Measurements from ENCODE around the gene PINLYP.

DNA sequence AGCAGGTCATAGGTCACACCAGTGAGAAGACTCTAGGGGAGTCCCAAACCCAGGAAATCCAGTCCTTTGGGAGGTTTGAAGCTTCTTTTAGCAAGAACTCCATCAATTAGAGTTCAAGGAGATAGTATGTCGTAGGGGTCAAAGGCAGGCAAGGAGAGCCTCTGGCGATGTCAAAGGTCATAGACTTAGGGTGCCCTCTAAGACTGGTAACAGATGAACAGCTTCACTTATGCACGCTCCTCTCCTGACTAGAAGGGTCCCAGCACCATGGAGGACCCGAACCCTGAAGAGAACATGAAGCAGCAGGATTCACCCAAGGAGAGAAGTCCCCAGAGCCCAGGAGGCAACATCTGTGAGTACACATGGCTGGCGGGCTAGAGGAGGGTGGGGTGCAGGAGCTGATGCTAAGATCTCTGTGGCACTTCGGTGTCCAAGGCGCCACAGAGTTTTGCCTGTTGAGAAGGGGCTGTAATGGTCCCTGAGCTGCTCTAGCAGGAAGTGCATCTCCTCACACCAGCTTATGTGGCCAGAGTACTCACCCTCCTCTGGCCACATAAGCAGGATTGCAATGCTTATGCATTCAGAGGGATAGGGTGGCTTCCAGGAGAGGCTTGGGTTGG is 21.4 kb downstream of the PINLYP start:
- TF ChIP-seq, protein P1, sequence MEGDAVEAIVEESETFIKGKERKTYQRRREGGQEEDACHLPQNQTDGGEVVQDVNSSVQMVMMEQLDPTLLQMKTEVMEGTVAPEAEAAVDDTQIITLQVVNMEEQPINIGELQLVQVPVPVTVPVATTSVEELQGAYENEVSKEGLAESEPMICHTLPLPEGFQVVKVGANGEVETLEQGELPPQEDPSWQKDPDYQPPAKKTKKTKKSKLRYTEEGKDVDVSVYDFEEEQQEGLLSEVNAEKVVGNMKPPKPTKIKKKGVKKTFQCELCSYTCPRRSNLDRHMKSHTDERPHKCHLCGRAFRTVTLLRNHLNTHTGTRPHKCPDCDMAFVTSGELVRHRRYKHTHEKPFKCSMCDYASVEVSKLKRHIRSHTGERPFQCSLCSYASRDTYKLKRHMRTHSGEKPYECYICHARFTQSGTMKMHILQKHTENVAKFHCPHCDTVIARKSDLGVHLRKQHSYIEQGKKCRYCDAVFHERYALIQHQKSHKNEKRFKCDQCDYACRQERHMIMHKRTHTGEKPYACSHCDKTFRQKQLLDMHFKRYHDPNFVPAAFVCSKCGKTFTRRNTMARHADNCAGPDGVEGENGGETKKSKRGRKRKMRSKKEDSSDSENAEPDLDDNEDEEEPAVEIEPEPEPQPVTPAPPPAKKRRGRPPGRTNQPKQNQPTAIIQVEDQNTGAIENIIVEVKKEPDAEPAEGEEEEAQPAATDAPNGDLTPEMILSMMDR (IDR thresholded peaks at IDR 0.05) = no peak
- TF ChIP-seq POLR2A (IDR thresholded peaks at IDR 0.05; ENCODE audit: low read depth) (no peak), POLR2AphosphoS5 (IDR thresholded peaks at IDR 0.05) (no peak), EP300 (IDR thresholded peaks at IDR 0.05) (no peak)

Measured in esophagus muscularis mucosa (tissue), 4 donors.